Vagina (tissue), 2 donors: ENCODE measurements around the gene CYB5B.

Experiments
- CTCF ChIP-seq, 3 experiments: fragments of 450-650 bp in 2 of 3; fragments of 200-600 bp in 1 of 3; sonication (generic) in 1 of 3; IDR thresholded peaks; one replicate each; pipeline ENCODE4 v1.5.1; 2017 to 2019; ENCODE audit warnings: antibody characterized with exemption in 3 of 3, mild to moderate bottlenecking in 2 of 3, moderate library complexity in 2 of 3
- POLR2A ChIP-seq, 2 donors: fragments of 450-650 bp; IDR thresholded peaks; one replicate each; pipeline ENCODE4 v1.6.1; 2017; ENCODE audit warnings: antibody characterized with exemption in 2 of 2, mild to moderate bottlenecking in 2 of 2, moderate library complexity in 2 of 2

GRCh38 chr16:69444873-69445517 is 20.6 kb downstream of the CYB5B start:
- no peak for TF ChIP-seq CTCF (IDR thresholded peaks at IDR 0.05)
- no peak for TF ChIP-seq POLR2A (IDR thresholded peaks at IDR 0.05)
